B cell (primary cell): ENCODE results near the gene VPS11. TPM values are rescaled to one million over a fixed set of nuclear protein-coding genes. Genes with fewer than 3 reads are reported as not detected.

ENCODE experiments used
- ATAC-seq: fragments of 200-7000 bp; cut with Tn5 transposase; one replicate; pipeline ENCODE4 v1.10.0; 2021; ENCODE audit warnings: low read depth, mild to moderate bottlenecking, moderate number of reproducible peaks, moderate library complexity
- CTCF ChIA-PET: fragments of 350-600 bp; sonication (Branson Sonifier 250); formaldehyde crosslinking; loops from one replicate; lab custom pipeline; 2021; ENCODE audit warnings: antibody characterized with exemption, inconsistent platforms; lab: Charles Lee
- POLR2A ChIA-PET: fragments of 350-600 bp; sonication (Branson Sonifier 250); formaldehyde crosslinking; loops from one replicate; lab custom pipeline; 2021; ENCODE audit warnings: antibody characterized with exemption; lab: Charles Lee
- DNase-seq: peaks from one replicate; pipeline ENCODE4 v3.0.0; 2013
- H2AFZ ChIP-seq: 2 replicates; pipeline ENCODE4 v1.6.1; 2012; ENCODE audit warnings: mild to moderate bottlenecking, low read depth, low read length; ENCODE audit not compliant: insufficient read depth, poor library complexity, severe bottlenecking
- H3K27ac ChIP-seq, 2 donors: 1 replicate in 1 of 2; 2 replicates in 1 of 2; pipeline ENCODE4 v1.5.1; 2012 to 2013; ENCODE audit warnings: low read length in 2 of 2, mild to moderate bottlenecking in 2 of 2, moderate library complexity in 1 of 2
- H3K27me3 ChIP-seq, 4 experiments: fragments of 200-600 bp in 1 of 4; sonication (generic) in 1 of 4; replicated peaks in 1 of 4; 1 replicate in 2 of 4; 2 replicates in 2 of 4; pipeline versions ENCODE4 v1.6.1 to v1.7.0; 2013 to 2016; ENCODE audit warnings: low read length in 3 of 4, mild to moderate bottlenecking in 2 of 4, mixed read lengths in 1 of 4, moderate library complexity in 1 of 4; ENCODE audit not compliant: insufficient read depth in 4 of 4, control insufficient read depth in 3 of 4; ENCODE audit errors: control extremely low read depth in 1 of 4
- H3K36me3 ChIP-seq, 2 experiments: replicated peaks in 1 of 2; 1 replicate in 1 of 2; 2 replicates in 1 of 2; pipeline versions ENCODE4 v1.6.1 to v1.7.1; 2013; ENCODE audit warnings: low read length in 1 of 2; ENCODE audit not compliant: insufficient read depth in 2 of 2, control insufficient read depth in 1 of 2; ENCODE audit errors: control extremely low read depth in 1 of 2, extremely low read depth in 1 of 2
- H3K4me1 ChIP-seq, 2 donors: fragments of 200-600 bp in 1 of 2; sonication (generic) in 1 of 2; 1 replicate in 1 of 2; 2 replicates in 1 of 2; pipeline versions ENCODE4 v1.5.1 to v1.6.1; 2013 to 2017; ENCODE audit warnings: low read length in 2 of 2; ENCODE audit not compliant: control insufficient read depth in 2 of 2, insufficient read depth in 2 of 2
- H3K4me2 ChIP-seq: replicated peaks from 2 replicates; pipeline ENCODE3; 2012; ENCODE audit warnings: mild to moderate bottlenecking, low read depth, low read length; ENCODE audit not compliant: poor library complexity, severe bottlenecking
- H3K4me3 ChIP-seq, 5 experiments: fragments of 200-600 bp in 1 of 5; sonication (generic) in 1 of 5; 1 replicate in 3 of 5; 2 replicates in 2 of 5; pipeline versions ENCODE4 v1.5.1 to v1.7.0; 2011 to 2016; ENCODE audit warnings: low read length in 4 of 5, mild to moderate bottlenecking in 4 of 5, low read depth in 2 of 5, control low read depth in 1 of 5, moderate library complexity in 1 of 5; ENCODE audit not compliant: insufficient read depth in 1 of 5; ENCODE audit errors: control extremely low read depth in 1 of 5, extremely low read depth in 1 of 5
- H3K79me2 ChIP-seq: fragments of 200-600 bp; sonication (generic); one replicate; pipeline ENCODE4 v1.6.0; 2016; ENCODE audit warnings: low read length; ENCODE audit not compliant: control insufficient read depth, insufficient read depth
- H3K9ac ChIP-seq: fragments of 200-600 bp; sonication (generic); 2 replicates; pipeline ENCODE4 v1.6.1; 2017; ENCODE audit warnings: mild to moderate bottlenecking, low read length, moderate library complexity
- H3K9me3 ChIP-seq, 3 donors: one replicate each; pipeline versions ENCODE4 v1.6.1 to v1.7.1; 2013; ENCODE audit warnings: low read length in 2 of 3; ENCODE audit not compliant: control insufficient read depth in 2 of 3, insufficient read depth in 1 of 3; ENCODE audit errors: control extremely low read depth in 1 of 3
- H4K20me1 ChIP-seq: 2 replicates; pipeline ENCODE4 v1.6.0; 2012; ENCODE audit warnings: mild to moderate bottlenecking, low read length; ENCODE audit not compliant: insufficient read depth, control insufficient read depth, poor library complexity, severe bottlenecking
- H3K27ac Mint-ChIP-seq: one replicate; pipeline ENCODE4 v1.8.0; 2021; ENCODE audit warnings: mixed read lengths
- H3K27me3 Mint-ChIP-seq: one replicate; pipeline ENCODE4 v1.8.0; 2021; ENCODE audit warnings: mixed read lengths
- H3K4me1 Mint-ChIP-seq: one replicate; pipeline ENCODE4 v1.8.0; 2021; ENCODE audit warnings: mixed read lengths
- H3K4me3 Mint-ChIP-seq: one replicate; pipeline ENCODE4 v1.8.0; 2021; ENCODE audit warnings: mixed read lengths
- H3K9me3 Mint-ChIP-seq: one replicate; pipeline ENCODE4 v1.8.0; 2022; ENCODE audit warnings: mixed read lengths; ENCODE audit not compliant: insufficient read depth
- EZH2 ChIP-seq: IDR thresholded peaks from 2 replicates; pipeline ENCODE4 v1.6.1; 2012; ENCODE audit warnings: borderline replicate concordance, low read depth, mild to moderate bottlenecking, moderate library complexity, low read length; ENCODE audit not compliant: insufficient read depth, poor library complexity, severe bottlenecking
- whole genome bisulfite sequencing: methylation state at CpG from one replicate; pipeline ENCODE4 v1.1.5; 2013; ENCODE audit warnings: missing lambda C conversion rate; ENCODE audit not compliant: insufficient coverage; 5-methylcytosine and 5-hydroxymethylcytosine counted together
- intact Hi-C: fragments of 100-400 bp; cut with micrococcal nuclease; formaldehyde crosslinking; loops from one replicate; pipeline ENCODE4 v1.10.0; 2022
- polyA plus RNA-seq: library from polyadenylated mRNA; depleted of rRNA; stranded (reverse); fragments of >200 nt; gene quantifications from 2 replicates; pipeline ENCODE4 v1.2.3, GENCODE V29; 2012
- total RNA-seq, 2 donors: library from RNA; stranded (reverse); fragments of 120-200 nt in 1 of 2; gene quantifications; 1 replicate in 1 of 2; 2 replicates in 1 of 2; pipeline versions ENCODE4 v1.2.3 to v1.2.4, GENCODE V29; 2013 to 2022
- TF ChIP-seq, protein P1 (sequence below): fragments of 200-600 bp; IDR thresholded peaks from one replicate; pipeline ENCODE4 v1.8.0; 2022; ENCODE audit warnings: antibody characterized with exemption, mild to moderate bottlenecking

The VPS11 gene
- total and polyA plus RNA-seq, 2 donors (not counting 1 experiment from before 2014, with no cell fraction given), result 35.7 to 64.7 TPM

DNA sequence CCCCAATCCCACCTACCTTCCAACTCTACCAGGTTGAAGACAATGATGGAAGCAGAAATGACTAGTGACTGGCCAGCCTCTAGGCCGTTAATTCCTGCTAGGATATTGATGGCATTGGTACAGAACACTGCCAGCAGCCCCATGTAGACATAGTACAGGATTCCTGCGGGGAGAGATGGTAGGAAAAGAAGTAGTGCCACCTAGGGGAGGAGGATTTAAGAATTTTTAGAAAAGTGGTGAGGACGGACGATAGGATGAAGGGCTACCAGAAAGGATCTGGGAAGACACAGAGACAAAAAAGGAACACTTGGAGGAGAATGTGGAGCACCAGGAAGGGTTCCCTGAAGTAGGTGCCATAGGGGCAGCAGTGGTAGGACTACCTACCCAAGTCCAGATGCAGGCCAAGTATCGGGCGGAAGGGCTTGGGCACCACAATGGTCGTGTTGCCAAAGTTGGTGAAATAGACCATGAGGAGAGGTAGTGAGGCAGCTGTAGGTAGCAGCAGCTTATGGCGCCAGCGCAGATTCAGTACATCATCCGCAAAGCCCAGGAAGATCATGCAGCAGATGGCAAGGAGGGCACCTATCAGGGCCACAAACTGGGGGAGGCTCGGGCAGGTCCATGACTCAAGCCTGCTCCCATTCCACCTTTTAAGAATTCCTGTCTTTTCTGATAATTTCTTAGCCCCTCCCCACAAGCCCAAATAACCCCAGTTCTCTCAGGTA lies 32.8 kb downstream of the VPS11 start:
- H3K36me3 ChIP-seq, result peaks cover 8 to 21% of the 10 kb centered on the region in 2 experiments
- peaks cover 18% of the 10 kb centered on the region for H3K79me2 ChIP-seq
- peaks cover 28 to 43% of the 10 kb centered on the region in 2 donors for H3K4me1 ChIP-seq
- intact Hi-C loops, result no loop called here
- no peak for DNase-seq
- no peak for ATAC-seq
- no peaks in the 10 kb centered on the region for H3K27me3 ChIP-seq
- peak overlapping the region; percentile 98 for H3K27ac Mint-ChIP-seq
- POLR2A ChIA-PET, result interaction anchor here (0.5 kb wide), 1 partner anchor 87 kb away, joined by 3 read pairs; no protein-coding TSS in a partner anchor
- H4K20me1 ChIP-seq, result peaks cover 11% of the 10 kb centered on the region
- H3K4me1 Mint-ChIP-seq, result peaks cover 61% of the 10 kb centered on the region
- peak overlapping the region in 3 of 5 experiments; percentile 75 to 96 (median 82) for H3K4me3 ChIP-seq
- no peak overlapping the region for H2AFZ ChIP-seq
- H3K9me3 Mint-ChIP-seq, result no peaks in the 10 kb centered on the region
- peak overlapping the region; percentile 93 for H3K4me3 Mint-ChIP-seq
- H3K27me3 Mint-ChIP-seq, result no peaks in the 10 kb centered on the region
- no peaks in the 10 kb centered on the region for H3K9me3 ChIP-seq
- no peak overlapping the region for H3K27ac ChIP-seq
- H3K9ac ChIP-seq, result peak overlapping the region; percentile 86
- 58% methylated on average over 7 of the region's 11 CpGs for WGBS
- H3K4me2 ChIP-seq, result peak overlapping the region; percentile 88
- CTCF ChIA-PET, result interaction anchor here (0.7 to 1.5 kb wide), 2 partner anchors 20 to 85 kb away, joined by 3 to 6 read pairs; partner anchors contain the start of gene HINFP
- TF ChIP-seq EZH2, result no peak

GRCh38 chr11:119100994-119101758 lies 33.6 kb downstream of the VPS11 start:
- Mint-ChIP-seq H3K27ac (peak overlapping the region; percentile 98), H3K27me3 (no peaks in the 10 kb centered on the region), H3K9me3 (no peaks in the 10 kb centered on the region), H3K4me3 (peak overlapping the region; percentile 93), H3K4me1 (peaks cover 59% of the 10 kb centered on the region)
- Histone ChIP-seq H3K27me3 (no peaks in the 10 kb centered on the region), H3K9me3 (no peaks in the 10 kb centered on the region), H3K79me2 (peaks cover 18% of the 10 kb centered on the region), H3K36me3 (peaks cover 8 to 21% of the 10 kb centered on the region in 2 experiments), H4K20me1 (peaks cover 6% of the 10 kb centered on the region), H3K9ac (peak overlapping the region; percentile 86), H3K4me1 (peaks cover 27 to 39% of the 10 kb centered on the region in 2 donors), H2AFZ (peak overlapping the region; percentile 94), H3K4me2 (peak overlapping the region; percentile 88), H3K27ac (peak overlapping the region in 1 of 2 donors; percentile 91), H3K4me3 (peak overlapping the region; percentile 75 to 100 (median 89))
- DNase-seq (no peak), ATAC-seq (no peak)
- ChIA-PET POLR2A (interaction anchor here (0.6 to 2.0 kb wide), 8 partner anchors 10 to 491 kb away, joined by 3 to 11 read pairs (median 8); partner anchors contain the start of genes HINFP, HMBS, RPS25 and SLC37A4), CTCF (interaction anchor here (0.7 to 1.5 kb wide), 6 partner anchors 16 to 223 kb away, joined by 3 to 9 read pairs (median 4); partner anchors contain the start of genes HMBS, NLRX1 and VPS11)
- under 1% methylated on average over 24 of the region's 29 CpGs for WGBS
- intact Hi-C loops, result loop anchor here (1.0 kb wide), 2 partner anchors 16 to 20 kb away; partner anchors contain the start of gene HINFP
- TF ChIP-seq, protein P1, sequence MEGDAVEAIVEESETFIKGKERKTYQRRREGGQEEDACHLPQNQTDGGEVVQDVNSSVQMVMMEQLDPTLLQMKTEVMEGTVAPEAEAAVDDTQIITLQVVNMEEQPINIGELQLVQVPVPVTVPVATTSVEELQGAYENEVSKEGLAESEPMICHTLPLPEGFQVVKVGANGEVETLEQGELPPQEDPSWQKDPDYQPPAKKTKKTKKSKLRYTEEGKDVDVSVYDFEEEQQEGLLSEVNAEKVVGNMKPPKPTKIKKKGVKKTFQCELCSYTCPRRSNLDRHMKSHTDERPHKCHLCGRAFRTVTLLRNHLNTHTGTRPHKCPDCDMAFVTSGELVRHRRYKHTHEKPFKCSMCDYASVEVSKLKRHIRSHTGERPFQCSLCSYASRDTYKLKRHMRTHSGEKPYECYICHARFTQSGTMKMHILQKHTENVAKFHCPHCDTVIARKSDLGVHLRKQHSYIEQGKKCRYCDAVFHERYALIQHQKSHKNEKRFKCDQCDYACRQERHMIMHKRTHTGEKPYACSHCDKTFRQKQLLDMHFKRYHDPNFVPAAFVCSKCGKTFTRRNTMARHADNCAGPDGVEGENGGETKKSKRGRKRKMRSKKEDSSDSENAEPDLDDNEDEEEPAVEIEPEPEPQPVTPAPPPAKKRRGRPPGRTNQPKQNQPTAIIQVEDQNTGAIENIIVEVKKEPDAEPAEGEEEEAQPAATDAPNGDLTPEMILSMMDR, result no peak
- no peak for TF ChIP-seq EZH2
